ENCODE measurements around the gene AGXT2.

Gene AGXT2, protein sequence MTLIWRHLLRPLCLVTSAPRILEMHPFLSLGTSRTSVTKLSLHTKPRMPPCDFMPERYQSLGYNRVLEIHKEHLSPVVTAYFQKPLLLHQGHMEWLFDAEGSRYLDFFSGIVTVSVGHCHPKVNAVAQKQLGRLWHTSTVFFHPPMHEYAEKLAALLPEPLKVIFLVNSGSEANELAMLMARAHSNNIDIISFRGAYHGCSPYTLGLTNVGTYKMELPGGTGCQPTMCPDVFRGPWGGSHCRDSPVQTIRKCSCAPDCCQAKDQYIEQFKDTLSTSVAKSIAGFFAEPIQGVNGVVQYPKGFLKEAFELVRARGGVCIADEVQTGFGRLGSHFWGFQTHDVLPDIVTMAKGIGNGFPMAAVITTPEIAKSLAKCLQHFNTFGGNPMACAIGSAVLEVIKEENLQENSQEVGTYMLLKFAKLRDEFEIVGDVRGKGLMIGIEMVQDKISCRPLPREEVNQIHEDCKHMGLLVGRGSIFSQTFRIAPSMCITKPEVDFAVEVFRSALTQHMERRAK

DNA sequence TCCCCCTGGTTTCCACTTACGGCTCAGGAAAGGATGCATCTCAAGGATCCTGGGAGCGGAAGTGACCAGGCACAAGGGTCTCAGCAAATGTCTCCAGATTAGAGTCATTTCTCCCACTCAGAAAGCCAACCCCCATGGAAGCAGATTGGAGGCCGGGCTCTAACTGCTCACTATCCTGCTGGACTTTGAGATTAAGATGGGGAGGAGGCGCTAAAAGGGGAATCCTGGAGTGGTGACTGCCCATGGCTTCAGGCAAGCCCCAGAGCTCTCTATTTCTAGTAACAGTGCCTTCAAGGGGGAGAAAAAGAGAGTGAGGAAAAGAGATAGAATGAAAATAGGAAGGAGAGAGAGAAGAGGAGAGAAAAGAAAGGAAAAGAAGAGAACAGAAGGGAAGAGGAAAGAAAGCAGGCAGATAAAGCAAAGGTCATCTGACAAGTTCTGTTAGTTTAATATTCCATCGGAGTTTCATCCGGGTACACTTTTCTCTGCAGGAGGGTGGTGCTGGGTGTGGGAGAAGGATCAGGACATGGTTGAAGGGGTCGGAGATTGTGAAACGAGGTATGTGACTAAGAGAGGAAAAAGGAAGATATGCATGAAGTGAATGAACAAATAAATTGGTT, at the start of gene AGXT2:
Gene AGXT2, minus strand, starts transcription at position 165 of the 620 bp plus-strand sequence. Its CDS starts 57 bp downstream, at position 108.
- no peak within 1 kb of the TSS for H3K27ac Mint-ChIP-seq
- no peaks in the 10 kb centered on the region for H3K4me1 Mint-ChIP-seq
- no peaks in the 10 kb centered on the region for H3K36me3 Mint-ChIP-seq
- CTCF ChIA-PET, result no interaction called here
- DNase-seq, result no peak
- H3K27me3 Mint-ChIP-seq, result peaks cover 7% of the 10 kb centered on the region
- H3K9me3 Mint-ChIP-seq, result no peaks in the 10 kb centered on the region
- H3K4me3 Mint-ChIP-seq, result no peak within 1 kb of the TSS

DNA sequence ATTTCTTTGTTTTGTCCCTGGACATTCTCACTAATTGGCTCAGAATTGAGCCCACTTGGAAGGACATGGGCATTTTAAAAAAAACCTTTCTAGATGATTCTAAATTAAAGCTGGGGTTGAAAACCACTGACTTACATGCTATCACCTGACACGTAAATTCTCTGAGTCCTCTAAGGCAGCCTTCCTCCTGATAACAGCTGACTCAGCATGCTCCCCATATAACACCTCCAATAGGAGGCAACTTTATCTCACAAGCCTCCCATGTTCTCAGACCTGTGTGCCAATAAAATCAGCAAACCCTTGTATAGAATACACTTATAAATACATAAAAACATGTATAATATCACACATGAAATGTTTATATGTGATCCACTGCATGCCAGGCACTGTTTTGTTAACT, 49.2 kb upstream of the AGXT2 start:
- H3K4me1 Mint-ChIP-seq, result no peaks in the 10 kb centered on the region
- H3K27ac Mint-ChIP-seq, result no peak overlapping the region
- no peak overlapping the region for H3K4me3 Mint-ChIP-seq
- no peaks in the 10 kb centered on the region for H3K36me3 Mint-ChIP-seq
- DNase-seq, result no peak
- peaks cover 8% of the 10 kb centered on the region for H3K27me3 Mint-ChIP-seq
- no peaks in the 10 kb centered on the region for H3K9me3 Mint-ChIP-seq
- CTCF ChIA-PET, result no interaction called here

DNA sequence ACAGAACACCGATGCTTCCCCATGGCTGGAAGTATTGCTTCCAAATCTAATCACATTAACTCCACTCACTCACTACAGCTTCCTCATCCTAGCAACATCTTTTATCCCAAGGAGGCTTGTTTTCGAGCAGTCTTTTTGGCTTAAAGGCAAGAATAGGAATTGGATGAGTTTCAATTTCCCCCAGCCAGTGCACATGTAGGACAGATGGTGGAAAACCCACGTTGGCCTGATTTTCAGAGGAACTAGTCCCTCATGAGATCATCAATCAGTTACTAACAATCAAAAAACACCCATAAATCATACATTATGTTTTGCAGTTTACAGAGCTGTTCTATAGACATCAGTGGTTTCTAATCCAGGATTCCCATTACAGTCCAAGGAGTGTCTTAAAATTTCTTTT, 48.5 kb upstream of the AGXT2 start:
- peaks cover 8% of the 10 kb centered on the region for H3K27me3 Mint-ChIP-seq
- H3K4me3 Mint-ChIP-seq, result no peak overlapping the region
- no peak for DNase-seq
- CTCF ChIA-PET, result no interaction called here
- H3K9me3 Mint-ChIP-seq, result no peaks in the 10 kb centered on the region
- no peaks in the 10 kb centered on the region for H3K36me3 Mint-ChIP-seq
- no peaks in the 10 kb centered on the region for H3K4me1 Mint-ChIP-seq
- no peak overlapping the region for H3K27ac Mint-ChIP-seq

DNA sequence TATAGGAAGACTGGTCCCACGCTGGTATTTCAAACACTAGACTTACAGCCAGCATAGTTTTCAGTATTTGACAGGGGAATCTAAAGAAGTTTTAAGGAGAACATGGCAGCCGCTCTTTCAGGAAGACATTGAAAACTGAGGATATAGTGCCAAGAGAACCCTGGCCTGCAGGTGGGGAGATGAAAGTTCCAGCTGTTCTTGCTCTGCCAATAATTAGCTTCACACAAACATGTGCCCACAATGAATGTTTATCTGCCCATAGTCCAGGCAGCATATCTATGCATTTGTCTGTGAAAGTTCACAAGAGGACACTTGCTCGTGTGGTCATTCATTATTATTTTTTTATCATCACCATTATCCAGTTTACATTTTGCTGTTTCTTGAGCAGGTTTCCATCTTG, 47.6 kb upstream of the AGXT2 start:
- H3K27ac Mint-ChIP-seq, result no peak overlapping the region
- CTCF ChIA-PET, result interaction anchor here (0.8 to 1.3 kb wide), 2 partner anchors 9 to 831 kb away, joined by 3 to 5 read pairs; no protein-coding TSS in a partner anchor
- no peak for DNase-seq

DNA sequence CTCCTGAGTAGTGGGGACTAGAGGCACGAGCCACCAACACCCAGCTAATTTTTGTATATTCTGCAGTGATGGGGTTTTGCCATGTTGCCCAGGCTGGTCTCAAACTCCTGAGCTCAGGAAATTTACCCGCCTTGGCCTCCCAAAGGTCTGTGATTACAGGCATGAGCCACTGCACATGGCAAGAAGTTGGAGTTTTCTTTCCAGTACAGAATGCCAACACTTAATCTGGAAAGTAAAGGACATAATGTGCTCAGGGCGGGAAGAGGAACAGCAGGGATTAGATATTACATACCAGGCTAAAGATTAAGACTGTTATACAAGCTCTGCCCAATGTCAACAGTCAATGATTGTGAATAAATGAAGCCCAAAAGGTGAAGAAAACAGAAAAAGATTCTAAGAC, 47.2 kb upstream of the AGXT2 start:
- Mint-ChIP-seq H3K4me3 (no peak overlapping the region), H3K36me3 (no peaks in the 10 kb centered on the region), H3K27me3 (peaks cover 8% of the 10 kb centered on the region), H3K9me3 (no peaks in the 10 kb centered on the region), H3K4me1 (no peaks in the 10 kb centered on the region), H3K27ac (no peak overlapping the region)
- CTCF ChIA-PET, result interaction anchor here (0.8 to 1.3 kb wide), 2 partner anchors 9 to 832 kb away, joined by 3 to 5 read pairs; no protein-coding TSS in a partner anchor
- no peak for DNase-seq

More for the DNA sequence above, 47.6 kb upstream of the AGXT2 start:
- Mint-ChIP-seq H3K4me1 (no peaks in the 10 kb centered on the region), H3K36me3 (no peaks in the 10 kb centered on the region), H3K4me3 (no peak overlapping the region), H3K9me3 (no peaks in the 10 kb centered on the region), H3K27me3 (peaks cover 8% of the 10 kb centered on the region)

DNA sequence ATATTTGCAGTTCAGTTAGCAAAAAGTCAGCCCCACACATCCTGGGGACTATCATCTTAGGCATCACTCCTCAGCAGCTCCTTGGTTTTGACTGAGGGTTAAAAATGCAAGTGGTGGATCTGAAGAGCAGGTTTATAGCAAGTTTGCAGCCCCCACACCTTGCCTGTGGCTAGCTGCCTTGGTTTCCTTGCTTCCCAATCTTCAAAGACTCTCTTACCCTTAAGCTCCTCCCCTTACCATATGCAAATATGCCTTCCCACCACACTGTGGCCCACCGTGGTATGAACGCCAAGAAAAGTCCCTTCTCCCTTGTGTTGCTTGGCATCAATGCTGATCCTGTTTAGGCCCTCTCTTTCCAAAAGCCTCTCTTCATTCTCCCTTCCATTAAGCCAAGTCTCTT, 45.0 kb upstream of the AGXT2 start:
- Mint-ChIP-seq H3K4me1 (no peaks in the 10 kb centered on the region), H3K27ac (no peak overlapping the region), H3K36me3 (no peaks in the 10 kb centered on the region), H3K27me3 (peaks cover 8% of the 10 kb centered on the region), H3K4me3 (no peak overlapping the region), H3K9me3 (no peaks in the 10 kb centered on the region)
- CTCF ChIA-PET, result interaction anchor here (1.5 kb wide), 1 partner anchor 834 kb away, joined by 7 read pairs; no protein-coding TSS in a partner anchor
- DNase-seq, result no peak

DNA sequence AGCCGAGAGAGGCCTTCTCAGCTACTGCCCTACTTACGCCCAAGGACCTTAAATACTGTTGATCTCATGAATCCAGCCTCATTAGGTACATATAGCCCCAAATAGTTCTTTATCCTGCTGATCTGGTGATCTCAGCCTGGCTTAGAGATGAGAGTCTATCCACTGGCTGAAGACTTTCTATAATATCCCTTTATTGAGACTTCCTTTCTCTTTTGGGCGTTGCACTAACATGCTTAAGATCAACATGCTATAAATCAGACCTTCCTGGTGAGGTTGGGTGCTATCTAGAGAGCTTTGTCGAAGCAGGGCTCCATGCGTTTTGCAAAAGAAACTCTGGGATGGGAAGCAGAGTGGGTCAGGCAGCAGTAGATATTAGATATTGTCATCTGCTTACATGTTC, 44.0 kb upstream of the AGXT2 start:
- CTCF ChIA-PET, result no interaction called here
- no peak overlapping the region for H3K27ac Mint-ChIP-seq
- no peak overlapping the region for H3K4me3 Mint-ChIP-seq
- no peak for DNase-seq
- H3K27me3 Mint-ChIP-seq, result peaks cover 4% of the 10 kb centered on the region
- no peaks in the 10 kb centered on the region for H3K4me1 Mint-ChIP-seq
- H3K36me3 Mint-ChIP-seq, result no peaks in the 10 kb centered on the region
- no peaks in the 10 kb centered on the region for H3K9me3 Mint-ChIP-seq

DNA sequence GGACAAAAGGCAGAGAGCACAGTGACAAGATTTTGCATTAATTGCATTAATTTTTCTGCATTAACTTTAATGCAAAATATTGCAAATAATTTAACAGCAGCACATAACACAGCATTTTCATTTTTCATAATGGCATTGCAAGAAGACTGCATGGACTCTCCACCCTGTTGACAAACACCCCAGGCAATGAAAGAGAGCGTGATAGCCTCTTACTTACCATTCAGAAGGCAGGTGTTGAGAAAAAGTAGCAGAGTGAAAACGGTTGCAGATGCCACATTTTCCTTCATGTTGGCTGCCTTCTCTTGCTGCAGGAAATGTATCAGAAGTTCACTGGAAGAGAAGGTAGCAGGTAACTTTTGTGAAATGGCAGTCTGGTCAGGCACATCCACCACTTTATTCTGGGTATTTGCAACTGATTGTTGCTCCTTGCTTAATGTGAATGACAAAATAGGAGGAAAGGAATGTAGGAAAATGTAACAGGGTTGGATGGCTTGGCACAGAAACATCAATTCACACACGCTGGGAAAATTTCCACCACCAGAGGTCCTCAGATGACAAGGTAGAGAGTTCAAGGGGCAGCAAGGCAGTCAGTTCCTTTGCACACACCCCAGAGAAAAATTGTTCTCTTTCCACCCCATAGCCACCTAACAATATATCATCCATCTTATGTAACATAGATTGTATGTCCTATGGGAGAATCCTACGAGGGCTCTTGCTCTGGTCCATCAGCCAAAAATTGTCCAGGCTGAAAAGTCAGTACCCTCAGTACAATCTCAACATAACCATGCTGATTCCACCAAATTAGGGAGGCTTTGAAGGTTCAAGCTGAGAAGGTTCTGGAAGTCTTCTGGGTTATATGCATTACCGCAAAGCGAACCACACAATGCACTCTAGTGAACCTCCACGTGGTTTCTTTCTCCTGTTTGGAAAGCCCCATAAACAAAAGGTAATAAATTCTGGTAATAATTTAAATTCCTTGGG, 41.9 kb upstream of the AGXT2 start:
- Mint-ChIP-seq H3K9me3 (no peaks in the 10 kb centered on the region), H3K27ac (no peak overlapping the region), H3K27me3 (peaks cover 4% of the 10 kb centered on the region), H3K4me1 (no peaks in the 10 kb centered on the region), H3K4me3 (no peak overlapping the region), H3K36me3 (no peaks in the 10 kb centered on the region)
- peak; percentile 61 for DNase-seq
- CTCF ChIA-PET, result interaction anchor here (0.7 to 1.4 kb wide), 4 partner anchors 92 to 836 kb away, joined by 3 to 5 read pairs (median 3); no protein-coding TSS in a partner anchor

DNA sequence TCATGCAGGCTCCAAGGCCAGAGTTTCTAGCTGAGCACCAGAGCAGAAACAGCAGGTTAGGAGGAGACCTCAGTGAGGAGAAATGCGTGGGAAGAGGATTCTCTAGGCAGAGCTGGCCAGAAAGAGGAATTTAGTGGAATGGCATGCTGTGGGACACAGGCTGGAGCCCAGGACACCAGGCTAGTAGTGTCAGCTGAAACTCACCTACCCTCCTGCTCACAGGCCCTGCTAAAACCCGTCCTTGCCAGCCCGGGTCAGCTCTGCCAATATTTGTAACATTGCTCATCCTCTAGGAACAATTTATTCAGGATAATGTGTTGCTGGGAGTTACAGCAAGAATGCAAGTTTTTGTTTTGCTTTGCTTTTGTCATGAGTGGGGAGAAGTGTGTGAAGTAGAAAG, 40.2 kb upstream of the AGXT2 start:
- DNase-seq, result no peak
- no peak overlapping the region for H3K27ac Mint-ChIP-seq
- CTCF ChIA-PET, result interaction anchor here (0.6 to 2.7 kb wide), 6 partner anchors 91 to 1180 kb away, joined by 3 to 12 read pairs (median 4); no protein-coding TSS in a partner anchor
- no peaks in the 10 kb centered on the region for H3K36me3 Mint-ChIP-seq
- no peaks in the 10 kb centered on the region for H3K4me1 Mint-ChIP-seq
- no peak overlapping the region for H3K4me3 Mint-ChIP-seq
- peaks cover 4% of the 10 kb centered on the region for H3K27me3 Mint-ChIP-seq
- no peaks in the 10 kb centered on the region for H3K9me3 Mint-ChIP-seq

DNA sequence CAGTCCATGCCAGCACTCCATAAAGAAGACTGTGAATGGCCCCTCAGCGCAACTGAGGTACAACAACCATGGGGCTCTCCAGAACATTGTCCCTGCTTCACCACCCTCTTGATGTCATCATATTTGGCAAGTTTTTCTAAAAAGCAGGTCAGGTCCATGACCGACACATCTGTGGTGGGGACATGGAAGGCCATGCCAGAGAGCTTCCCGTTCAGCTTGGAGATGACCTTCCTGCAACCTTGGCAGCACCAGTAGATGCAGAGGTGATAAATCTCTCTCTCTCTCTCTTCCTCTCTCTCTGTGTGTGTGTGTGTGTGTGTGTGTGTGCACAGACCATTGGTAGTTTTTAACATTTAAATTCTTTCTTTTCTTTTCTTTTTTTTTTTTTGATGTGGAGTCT, 35.4 kb upstream of the AGXT2 start:
- H3K4me3 Mint-ChIP-seq, result no peak overlapping the region
- no peaks in the 10 kb centered on the region for H3K36me3 Mint-ChIP-seq
- CTCF ChIA-PET, result no interaction called here
- no peaks in the 10 kb centered on the region for H3K4me1 Mint-ChIP-seq
- H3K27me3 Mint-ChIP-seq, result no peaks in the 10 kb centered on the region
- H3K27ac Mint-ChIP-seq, result no peak overlapping the region
- H3K9me3 Mint-ChIP-seq, result no peaks in the 10 kb centered on the region
- DNase-seq, result no peak

DNA sequence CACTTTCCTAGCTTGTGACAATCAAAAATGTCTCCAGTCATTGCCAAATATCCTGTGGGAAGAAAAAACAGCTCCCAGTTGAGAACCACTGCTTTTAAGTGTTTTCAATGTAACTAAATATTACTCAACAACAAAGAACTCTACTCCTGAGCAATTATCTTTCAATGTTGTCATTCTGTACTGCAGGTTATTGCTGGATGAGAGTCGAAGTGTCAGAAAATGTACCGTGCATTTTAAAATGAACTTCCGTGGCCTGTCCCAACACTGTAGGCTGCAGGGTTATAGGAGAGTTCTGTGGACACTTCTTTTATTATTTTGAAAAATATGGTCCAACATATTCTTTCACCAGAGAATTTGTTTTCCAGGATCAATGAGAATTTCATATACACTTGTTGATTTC, 34.8 kb upstream of the AGXT2 start:
- Mint-ChIP-seq H3K4me3 (no peak overlapping the region), H3K27ac (no peak overlapping the region), H3K27me3 (no peaks in the 10 kb centered on the region), H3K9me3 (no peaks in the 10 kb centered on the region), H3K4me1 (no peaks in the 10 kb centered on the region), H3K36me3 (no peaks in the 10 kb centered on the region)
- no peak for DNase-seq
- CTCF ChIA-PET, result no interaction called here

DNA sequence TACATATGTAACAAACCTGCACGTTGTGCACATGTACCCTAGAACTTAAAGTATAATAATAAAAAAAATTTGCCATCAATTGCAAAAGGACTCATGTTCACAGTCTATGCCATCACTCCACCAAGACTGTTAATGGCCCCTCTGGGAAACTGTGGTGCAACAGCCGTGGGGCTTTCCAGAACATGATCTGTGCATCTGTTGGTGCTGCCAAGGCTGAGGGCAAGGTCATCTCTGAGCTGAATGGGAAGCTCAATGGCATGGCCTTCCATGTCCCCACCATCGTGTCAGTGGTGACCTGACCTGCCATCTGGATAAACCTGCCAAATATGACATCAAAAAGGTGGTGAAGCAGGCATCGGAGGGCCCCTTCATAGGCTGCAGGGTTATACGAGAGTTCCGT, 33.4 kb upstream of the AGXT2 start:
- Mint-ChIP-seq H3K36me3 (no peaks in the 10 kb centered on the region), H3K4me1 (no peaks in the 10 kb centered on the region), H3K27ac (no peak overlapping the region), H3K9me3 (peaks cover 1% of the 10 kb centered on the region), H3K27me3 (no peaks in the 10 kb centered on the region), H3K4me3 (no peak overlapping the region)
- CTCF ChIA-PET, result no interaction called here
- no peak for DNase-seq

DNA sequence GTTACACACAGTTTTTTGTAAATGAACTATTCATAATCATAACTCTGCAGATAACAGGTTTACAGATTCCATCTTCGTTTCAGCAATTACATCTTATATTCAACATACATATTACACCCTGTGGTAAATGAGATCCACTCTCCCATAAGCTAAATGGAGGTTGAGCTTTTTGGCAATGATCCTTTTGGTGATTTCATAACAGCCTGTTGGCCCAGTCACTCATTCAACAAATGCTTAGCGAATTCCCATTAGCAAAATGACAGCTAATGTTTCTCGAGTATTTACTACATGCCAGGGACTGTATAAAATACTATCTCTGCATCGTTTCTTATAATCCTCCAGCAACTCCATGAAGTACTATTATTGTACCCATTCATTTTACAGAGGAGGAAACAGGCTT, 25.4 kb upstream of the AGXT2 start:
- DNase-seq, result no peak
- no peak overlapping the region for H3K4me3 Mint-ChIP-seq
- H3K27me3 Mint-ChIP-seq, result no peaks in the 10 kb centered on the region
- H3K27ac Mint-ChIP-seq, result no peak overlapping the region
- CTCF ChIA-PET, result no interaction called here
- no peaks in the 10 kb centered on the region for H3K36me3 Mint-ChIP-seq
- peaks cover 5% of the 10 kb centered on the region for H3K9me3 Mint-ChIP-seq
- H3K4me1 Mint-ChIP-seq, result no peaks in the 10 kb centered on the region

DNA sequence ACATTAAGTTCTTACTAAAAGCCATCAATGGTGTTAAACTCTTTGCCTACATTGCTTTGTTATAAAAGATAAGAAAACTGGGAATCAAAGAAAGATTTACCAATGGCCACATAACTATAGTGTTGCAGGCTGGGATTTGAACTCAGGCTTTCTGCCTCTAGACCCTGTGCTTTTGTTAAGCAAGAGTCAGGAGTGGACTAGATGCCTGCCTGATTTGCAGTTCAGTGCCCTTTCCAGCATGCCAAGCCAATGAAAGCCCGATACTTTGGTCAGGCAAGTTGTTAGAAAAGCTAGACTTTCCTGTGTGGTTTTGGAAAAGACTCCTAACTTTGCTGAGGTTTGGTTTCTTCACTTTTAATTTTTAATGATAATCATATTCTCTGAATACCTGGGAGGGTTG, 21.4 kb upstream of the AGXT2 start:
- no peaks in the 10 kb centered on the region for H3K4me1 Mint-ChIP-seq
- peaks cover 4% of the 10 kb centered on the region for H3K9me3 Mint-ChIP-seq
- DNase-seq, result no peak
- no peak overlapping the region for H3K4me3 Mint-ChIP-seq
- CTCF ChIA-PET, result no interaction called here
- no peaks in the 10 kb centered on the region for H3K36me3 Mint-ChIP-seq
- H3K27me3 Mint-ChIP-seq, result peaks cover 5% of the 10 kb centered on the region
- H3K27ac Mint-ChIP-seq, result no peak overlapping the region
